GM19397 (cell line): ENCODE data around the gene KDM8.

Experiments
- ATAC-seq: cut with Tn5 transposase; IDR thresholded peaks from one replicate; pipeline ENCODE4 v1.9.1; 2021; ENCODE audit warnings: mild to moderate bottlenecking, moderate library complexity; ENCODE audit not compliant: unreplicated experiment

Gene KDM8

DNA sequence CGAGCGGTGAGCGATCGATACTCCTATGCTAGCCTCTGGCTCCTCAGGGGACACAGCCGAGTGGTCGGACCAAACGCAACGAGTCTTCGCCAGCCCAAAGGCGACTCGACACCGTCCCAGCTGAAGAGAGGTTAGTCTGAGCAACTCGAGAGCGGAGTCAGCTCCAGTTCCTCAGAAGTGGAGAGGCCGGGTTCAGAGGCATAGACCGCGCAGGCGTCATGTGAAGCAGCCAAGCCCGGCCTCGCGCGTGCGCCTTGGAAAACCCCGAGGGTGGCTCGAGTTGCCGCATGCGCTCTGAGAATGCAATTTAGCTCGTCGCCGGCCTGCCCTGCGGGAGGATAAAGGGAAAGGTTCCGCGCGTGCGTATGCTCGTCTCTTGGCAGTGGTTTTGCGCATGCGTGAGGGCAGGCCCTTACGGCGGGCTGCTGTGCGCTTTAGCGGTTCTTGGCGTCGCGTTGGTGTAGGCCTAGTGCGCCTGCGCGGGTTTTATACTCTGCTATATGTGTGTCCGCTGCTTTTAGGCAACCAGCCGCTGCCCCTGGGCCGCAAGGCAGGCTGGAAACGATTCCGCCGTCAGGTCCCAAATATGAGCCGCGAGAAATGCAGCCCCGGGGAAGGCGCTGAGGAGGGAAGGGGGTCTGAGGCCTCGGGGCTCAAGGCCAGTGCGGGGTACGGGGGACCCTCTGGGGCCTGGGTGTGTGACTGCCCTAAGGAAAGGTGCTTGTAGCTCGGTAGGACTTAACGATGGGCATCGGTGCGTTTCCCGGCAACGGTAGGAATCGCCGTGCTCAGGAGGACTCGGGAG, at the start of gene KDM8:
KDM8 (plus strand) TSS at position 20 of the 805 bp plus-strand sequence. CDS start 6,598 bp downstream, outside the sequence.
- peak; percentile 91 for ATAC-seq

DNA sequence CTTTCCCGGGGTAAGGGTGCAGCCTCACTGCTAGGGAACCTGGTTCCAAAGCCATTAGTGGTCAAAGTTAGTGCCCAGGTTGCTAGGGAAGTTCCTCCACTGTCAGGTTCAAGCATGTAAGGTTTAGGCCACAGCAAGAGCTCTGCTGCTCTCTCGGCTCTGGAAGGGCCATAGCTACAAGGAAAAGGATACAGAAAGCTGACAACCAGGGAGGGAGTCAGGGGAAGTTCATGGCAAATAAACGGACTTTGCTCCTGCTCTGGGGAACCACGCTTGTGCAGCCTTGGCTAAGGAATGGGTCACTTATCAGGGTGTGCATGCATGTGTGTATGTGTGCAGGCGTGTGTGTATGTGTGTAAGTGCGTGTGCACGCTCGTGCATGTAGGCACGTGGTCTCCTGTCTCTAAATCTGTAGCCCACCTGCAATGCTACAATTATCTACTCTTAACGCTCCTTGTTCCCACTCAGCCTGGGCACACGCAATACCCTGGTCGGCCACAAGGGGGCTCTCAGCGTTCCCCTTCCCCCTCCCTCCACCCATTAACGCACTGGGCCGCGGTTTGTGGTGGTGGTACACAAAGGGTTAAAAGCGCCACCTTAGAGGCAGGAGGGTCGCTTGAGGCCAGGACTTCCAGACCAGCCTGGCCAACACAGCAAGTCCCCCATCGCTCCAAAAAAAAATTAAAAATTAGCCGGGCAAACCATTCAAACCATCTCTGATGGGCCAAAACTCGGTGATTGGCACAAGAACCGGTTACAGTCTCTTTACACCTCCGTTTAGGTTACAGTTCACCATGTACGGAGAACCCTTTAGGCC, 48.4 kb upstream of the KDM8 start:
- no peak for ATAC-seq

DNA sequence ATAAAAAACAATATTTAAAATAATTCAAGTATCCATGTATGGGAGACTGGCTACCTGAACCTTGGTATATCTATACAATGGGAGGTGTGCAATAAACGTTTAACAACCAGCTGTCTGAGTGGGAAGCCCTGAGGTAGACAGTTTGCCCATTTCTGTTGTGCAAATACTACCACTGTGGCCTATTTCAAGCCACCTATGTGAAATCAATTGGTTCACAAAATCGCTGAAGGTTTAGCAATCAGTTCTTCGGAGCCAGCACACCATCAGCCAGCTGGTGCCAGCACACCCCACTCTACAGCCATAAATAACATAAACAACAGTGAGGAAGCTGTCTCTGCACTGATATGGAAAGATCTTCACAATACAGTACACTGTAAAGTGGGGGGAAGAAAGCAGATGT, 46.7 kb upstream of the KDM8 start:
- ATAC-seq = no peak

DNA sequence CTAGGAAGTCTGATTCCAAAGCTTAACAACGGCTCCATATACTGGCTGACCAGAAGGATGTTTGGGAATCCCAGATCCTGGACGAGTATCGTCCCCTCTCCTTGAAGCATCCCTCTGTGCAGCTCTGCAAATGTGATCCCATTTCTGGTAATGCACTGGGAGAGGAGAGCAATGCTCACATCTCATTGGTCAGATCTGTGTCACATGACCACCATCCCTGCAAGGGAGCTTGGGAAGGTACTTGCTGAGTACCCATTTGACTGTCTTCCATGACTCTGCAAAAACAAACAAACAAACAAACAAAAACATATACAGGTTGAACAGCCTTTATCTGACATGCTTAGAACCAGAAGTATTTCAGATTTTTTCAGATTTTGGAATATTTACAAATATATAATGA, 41.9 kb upstream of the KDM8 start:
- ATAC-seq = no peak

DNA sequence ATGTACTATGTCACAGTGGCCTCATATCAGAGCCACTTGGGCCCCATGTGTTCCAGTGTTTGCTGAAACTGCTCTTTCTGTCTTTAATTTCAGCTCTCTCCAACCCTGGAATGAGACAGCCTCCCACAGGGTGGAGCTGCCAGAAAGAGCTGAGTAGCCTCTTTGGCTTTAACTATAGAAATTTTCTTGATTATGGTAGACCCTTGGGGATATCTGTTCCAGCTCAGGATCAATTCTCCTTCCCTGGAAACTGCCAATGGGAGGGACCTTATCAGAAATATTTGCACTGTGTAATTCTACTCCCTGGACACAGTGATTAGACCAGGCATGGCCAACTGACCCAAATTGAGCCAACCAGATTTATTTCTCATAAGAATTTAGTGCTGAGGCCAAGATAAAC, 39.0 kb upstream of the KDM8 start:
- ATAC-seq = no peak

DNA sequence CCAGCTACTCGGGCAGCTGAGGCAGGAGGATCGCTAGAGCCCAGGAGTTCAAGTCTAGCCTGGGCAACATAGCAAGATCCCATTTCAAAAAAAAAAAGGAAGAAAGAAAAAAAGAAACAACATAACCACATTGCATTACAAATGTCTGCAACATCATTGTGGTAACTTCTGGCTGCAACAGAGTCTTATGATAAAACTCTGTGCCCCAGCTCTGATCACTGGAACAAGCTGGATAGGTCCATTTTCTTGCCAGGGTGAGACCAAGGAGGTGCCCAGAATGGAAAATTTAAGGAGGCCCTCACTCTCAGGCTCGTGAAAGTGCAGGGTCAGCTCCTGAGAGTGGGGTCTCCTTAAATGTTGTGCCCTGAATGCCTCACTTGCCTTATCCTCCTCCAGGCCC, 37.8 kb upstream of the KDM8 start:
- ATAC-seq = no peak

DNA sequence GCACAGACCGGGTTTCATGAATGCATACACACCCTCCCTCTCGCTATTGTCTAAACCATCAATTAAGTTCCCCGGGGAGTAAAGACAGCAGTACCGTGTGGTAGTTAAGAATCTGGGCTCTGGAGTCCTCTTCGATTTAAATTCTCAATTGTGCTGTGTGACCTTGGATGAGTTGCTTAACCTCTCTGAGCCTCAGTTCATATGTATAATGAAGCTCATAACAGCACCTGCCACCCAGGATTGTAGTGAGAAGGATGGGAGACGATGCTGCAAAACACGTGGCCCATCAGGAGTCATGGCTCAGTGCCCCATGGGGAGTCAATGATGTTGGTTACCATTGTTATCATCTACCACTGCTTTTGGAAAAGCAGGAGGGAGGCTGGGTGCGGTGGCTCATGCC, 34.5 kb upstream of the KDM8 start:
- ATAC-seq = no peak

DNA sequence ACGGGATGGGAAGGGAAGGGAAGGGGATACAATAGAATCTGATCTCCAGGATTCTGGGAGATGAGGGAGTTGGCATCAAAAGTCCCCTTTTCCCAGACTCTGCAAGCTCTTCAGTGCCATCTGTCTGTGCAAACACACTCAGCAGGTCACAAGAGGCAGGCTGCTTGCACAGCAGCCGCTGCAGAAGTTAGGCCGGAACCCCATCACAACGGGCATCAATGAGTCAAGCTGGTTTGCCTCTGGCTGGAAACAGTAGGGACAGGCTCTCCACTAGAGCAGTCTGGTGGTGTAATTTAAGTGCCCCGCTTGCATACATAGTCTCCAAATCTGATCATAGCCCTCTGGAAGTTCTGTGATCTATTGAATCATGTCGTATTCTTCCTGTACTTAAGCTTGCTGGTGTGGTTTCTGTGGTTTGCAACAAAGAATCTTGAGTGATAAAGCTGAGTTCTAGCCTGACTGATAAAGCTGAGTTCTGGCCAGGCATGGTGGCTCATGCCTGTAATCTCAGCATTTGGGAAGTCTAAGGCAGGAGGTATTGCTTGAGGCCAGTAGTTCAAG, 33.7 kb upstream of the KDM8 start:
- ATAC-seq = no peak

DNA sequence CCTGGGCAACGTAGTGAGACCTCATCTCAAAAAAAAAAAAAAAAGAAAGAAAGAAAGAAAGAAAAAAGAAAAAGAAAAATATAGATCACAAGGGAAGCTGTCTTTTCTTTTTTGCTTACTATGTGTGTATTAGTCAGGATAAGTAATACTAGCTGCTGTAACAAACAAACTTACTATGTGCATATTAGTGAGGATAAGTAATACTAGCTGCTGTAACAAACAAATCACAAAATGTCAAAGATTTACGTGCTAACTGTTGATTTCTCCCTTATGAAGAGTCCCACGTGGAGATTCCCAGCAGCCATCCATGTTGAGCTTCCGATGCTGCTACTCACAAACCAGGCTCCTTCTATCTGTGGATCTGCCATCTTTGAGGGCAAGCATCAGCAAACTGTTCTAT, 31.7 kb upstream of the KDM8 start:
- ATAC-seq = no peak

DNA sequence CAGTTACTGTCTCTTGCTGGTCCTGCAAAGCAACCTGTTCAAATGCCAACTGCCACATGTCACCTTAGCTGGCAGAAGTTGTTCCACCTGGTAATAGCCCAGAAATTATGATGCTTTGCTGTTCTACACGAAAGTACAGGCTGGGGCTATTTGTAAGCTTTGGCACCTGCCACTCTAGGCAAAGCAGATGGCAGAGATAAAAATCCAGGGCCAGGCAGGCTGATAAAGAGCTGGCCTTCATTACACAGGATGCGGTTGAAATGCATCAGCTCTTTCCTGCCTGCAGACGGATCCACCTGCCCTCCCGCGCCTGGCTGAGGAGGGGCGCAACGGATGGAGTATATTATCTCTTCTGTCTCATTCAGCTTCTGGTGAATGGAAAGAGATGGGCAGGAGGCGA, 29.3 kb upstream of the KDM8 start:
- no peak for ATAC-seq

DNA sequence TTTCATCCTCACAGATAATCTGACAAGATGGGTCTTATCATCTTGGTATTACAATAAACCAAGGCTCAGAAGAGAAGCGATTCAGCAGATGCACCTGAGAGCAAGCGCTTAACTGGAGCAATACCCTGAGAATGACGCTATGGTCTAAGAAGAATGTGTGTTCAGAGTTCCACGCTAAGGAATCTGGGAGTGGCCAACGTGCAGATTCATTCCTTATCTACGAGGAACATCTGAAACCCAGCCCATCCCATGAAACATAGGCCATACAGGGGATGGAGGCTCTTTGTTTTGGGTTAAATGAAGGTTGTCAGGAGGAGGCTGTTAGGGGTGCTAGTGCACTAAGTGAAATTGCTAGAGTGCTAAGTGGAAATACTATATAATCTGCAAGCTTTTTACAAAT, 28.5 kb upstream of the KDM8 start:
- ATAC-seq = no peak

DNA sequence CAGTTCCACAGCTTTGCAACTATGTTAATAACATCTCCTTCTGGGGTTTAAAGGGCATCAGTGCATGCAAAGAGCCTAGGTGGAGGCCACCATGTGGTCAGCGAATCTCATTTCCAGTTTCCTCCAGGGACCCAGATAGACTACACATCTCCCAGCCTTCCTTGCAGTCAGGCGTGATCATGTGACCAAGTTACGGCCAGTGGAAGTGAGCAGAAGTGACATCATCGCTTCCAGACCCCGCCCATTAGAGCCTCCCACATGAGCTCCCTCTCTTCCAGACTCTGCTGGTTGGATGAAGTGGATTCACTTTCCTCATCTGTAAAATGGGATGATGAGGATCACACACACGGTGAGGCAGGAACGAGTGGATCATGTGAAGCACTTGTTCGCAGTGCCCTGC, 27.4 kb upstream of the KDM8 start:
- no peak for ATAC-seq

DNA sequence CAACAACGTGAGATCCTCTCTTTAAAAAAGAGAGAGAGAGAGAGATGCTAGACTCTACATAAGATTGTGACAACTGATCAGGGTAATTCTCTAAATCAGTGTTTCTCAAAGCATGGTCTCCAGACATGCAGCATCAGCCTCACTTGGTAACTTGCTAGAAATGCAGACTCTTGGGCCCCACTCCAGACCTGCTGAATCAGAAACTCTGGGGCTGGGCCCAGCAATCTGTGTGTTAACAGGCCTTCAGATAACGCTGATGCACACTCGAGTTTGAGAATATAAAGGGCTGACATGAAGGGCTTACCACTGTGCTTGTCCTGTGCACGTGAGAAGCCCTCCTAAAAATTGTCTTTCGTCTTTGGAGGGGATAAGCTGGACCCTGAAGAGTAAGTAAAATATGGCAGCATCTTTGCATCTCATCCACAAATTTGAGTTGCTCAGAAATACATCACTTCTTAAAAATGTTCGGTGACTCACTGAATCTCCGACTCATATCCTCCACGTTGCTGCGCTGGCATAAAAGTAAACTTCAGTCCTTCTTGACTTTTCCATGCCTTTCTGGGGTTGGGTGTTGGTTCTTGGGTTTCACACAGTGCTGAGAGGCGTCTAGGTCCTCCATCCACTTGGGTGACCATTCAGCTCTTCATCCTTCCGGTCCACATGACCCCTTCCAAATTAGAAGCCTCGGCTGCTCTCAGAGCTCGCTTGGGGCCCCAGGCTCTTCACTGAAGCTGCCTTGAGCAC, 26.1 kb upstream of the KDM8 start:
- ATAC-seq = no peak

DNA sequence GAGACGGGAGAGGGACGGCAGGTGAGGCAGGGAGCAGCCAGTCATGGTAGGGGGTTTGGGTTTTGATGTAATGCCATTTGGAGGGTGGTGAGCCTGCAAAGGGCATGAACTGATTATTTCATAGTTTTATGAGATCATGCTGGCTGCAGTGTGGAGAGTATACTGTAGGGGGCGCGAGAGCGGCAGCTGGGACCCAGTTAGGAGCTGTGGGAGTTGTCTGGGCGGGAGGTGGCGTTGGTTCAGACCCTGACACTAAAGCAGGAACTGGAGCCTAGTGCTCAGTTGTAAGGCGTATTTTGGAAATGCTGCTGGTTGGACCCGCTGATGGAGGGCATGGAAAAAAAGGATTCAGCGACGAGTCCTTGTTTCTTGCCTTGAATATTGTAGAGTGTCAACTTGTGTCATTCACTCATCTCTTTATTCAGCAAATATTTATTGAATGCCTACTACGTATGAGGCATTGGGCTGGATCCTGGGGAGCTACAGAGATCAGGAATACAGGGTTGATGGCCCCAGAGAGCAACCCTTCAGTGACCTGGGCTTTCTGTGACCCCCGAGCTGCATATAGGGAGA, 23.7 kb upstream of the KDM8 start:
- ATAC-seq = peak; percentile 57

DNA sequence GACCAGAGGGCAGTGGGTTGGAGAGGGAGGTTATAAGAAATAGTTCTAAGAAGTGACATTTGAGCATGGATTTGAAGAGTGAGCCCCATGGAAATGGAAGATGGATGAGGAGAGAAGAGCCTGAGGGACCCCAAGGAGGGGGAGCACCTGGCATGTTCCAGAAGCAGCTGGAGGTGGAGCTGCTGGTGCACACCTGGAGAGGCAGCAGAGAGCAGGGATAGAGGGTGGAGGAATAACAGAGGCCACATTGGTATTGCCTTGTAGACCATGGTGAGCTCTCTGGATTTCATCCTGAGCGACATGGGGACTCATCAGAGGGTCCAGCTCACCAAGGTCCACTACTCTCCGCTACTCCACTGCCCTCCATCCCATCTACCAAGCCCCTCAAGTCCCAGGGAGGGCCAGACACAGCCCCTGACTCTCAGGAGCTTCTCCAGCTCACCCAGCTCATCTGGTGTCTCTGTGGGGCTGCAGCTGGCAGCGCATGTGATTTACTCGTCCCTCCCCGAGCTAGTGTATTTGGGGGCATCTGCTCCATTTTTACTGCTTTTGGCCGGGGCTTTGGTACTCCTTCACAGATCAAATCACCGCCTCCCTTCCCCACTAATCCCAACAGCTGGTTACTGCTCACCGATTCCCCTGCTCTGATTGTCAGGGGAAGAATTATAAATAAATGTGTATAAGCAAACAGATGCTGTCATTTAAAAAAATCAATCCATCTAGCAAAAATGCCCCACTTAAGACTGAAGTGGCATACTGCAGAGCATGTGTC, 22.1 kb upstream of the KDM8 start:
- ATAC-seq = no peak

DNA sequence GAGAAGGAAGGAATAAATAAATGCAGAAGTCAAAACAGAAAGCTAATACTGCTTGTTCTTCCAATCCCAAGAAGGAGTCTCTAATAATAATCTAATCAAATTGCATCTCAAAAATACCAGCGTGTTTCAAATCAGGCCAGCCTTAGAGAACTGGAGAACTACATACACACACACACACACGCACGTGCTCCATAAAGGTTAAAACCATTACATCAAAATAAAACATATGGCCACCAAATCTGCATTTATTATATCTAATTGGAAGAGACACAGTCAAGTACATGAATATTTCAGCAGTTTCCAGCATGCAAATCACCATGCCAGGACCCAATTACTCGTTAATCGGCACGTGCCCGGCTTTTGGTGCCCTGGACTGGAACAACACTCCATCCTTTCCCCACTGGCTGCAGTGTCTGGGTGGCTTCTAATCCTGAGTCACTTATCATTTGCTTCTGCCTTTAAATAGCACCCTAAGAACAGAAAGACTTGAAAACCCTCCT, 20.4 kb upstream of the KDM8 start:
- ATAC-seq = no peak

DNA sequence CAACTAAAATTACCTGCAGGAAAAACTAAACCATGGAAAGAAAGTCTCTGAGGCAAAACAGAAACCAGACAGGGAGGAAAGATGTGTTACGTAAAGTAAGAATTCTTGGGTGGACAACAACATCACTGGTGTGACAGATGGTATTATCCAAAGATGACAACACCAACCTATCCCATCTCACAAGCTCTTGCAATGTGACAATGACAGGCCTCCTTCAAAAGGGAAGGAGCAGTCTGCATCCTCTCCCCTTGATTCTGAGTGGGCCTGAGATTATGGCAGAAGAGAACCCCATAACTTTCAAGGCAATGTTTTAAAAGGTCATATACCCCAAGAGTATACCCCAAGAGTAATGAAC, 17.6 kb upstream of the KDM8 start:
- ATAC-seq = no peak

DNA sequence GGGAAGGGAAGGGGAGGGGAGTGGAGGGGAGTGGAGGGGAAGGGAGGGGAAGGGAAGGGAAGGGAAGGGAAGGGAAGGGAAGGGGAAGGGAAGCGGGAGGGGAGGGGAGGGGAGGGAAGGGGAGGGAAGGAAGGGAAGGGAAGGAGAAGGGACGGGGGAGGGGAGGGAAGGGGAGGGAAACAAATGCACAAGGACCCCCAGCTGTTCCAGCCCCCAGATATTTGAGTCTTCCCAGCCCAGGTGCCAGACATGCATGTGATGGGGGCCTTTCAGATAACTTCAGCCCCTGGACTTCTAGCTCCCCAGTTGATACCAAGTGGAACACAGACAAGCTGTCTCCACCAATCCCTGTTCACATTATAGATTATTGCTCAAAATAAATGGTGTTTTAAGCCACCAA, 14.7 kb upstream of the KDM8 start:
- no peak for ATAC-seq

DNA sequence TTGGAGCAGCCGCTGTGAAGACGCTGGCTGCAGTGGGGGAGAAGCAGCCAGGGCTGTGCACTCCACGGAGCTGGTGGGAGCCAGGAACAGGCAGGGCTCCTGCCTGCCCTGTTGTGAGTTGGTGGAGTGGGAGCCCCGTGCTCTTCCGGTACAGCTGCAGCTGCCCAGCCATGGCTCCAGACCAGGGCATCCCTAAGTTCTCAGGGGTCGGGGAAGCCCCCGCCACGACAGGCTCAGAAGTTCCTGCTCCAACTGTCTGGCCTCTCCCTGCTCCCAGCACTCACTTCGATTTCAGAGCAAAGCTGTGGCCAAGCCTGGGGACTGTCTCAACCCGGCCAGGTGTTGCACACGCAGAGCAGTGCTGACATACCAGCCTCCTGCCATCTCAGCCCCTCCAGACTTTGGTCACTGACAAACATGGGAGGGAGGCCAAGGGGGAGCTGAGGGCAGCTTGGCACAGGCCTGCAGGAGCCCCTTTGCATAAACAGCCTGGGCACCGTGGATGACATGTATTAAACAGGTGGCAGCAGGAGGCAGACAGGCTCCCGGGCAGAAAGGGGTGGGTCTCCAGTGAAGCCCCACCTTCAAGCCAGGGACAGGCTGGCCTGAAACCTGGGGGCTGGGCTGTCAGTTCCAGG, 13.9 kb upstream of the KDM8 start:
- ATAC-seq = no peak
